Skin epidermis (tissue), 12 donors: Measurements from ENCODE around the gene NABP2.
A peak's percentile ranks its signal among the peaks of the same experiment; 100 is the strongest.
"Not testable (repeated sequence)": the region's sequence is repeated elsewhere in the genome, so short reads cannot be mapped to it uniquely, and the experiment has no call there.

Source experiments
- H3K27ac ChIP-seq, 21 experiments: fragments of 200-600 bp; sonication (generic) in 11 of 21; one replicate each; pipeline ENCODE4 v1.5.0; 2020; ENCODE audit warnings: mild to moderate bottlenecking in 3 of 21, inconsistent platforms in 2 of 21, moderate library complexity in 2 of 21
- H3K4me3 ChIP-seq, 7 experiments: fragments of 200-600 bp; sonication (generic) in 2 of 7; one replicate each; pipeline ENCODE4 v1.5.0; 2020; ENCODE audit warnings: inconsistent platforms in 2 of 7, mild to moderate bottlenecking in 2 of 7, moderate library complexity in 1 of 7

The NABP2 gene

GRCh38 chr12:56262955-56263354 lies 38.8 kb downstream of the NABP2 start:
- H3K4me3 ChIP-seq, H3K27ac ChIP-seq: not testable (repeated sequence)

- Histone ChIP-seq H3K27ac (peak overlapping the region in 20 of 21 experiments; percentile 68 to 95 (median 90)), H3K4me3 (peak overlapping the region; percentile 54 to 73 (median 68))
Observed at GRCh38 chr12:56266068-56266692, 42.0 kb downstream of the NABP2 start.

DNA sequence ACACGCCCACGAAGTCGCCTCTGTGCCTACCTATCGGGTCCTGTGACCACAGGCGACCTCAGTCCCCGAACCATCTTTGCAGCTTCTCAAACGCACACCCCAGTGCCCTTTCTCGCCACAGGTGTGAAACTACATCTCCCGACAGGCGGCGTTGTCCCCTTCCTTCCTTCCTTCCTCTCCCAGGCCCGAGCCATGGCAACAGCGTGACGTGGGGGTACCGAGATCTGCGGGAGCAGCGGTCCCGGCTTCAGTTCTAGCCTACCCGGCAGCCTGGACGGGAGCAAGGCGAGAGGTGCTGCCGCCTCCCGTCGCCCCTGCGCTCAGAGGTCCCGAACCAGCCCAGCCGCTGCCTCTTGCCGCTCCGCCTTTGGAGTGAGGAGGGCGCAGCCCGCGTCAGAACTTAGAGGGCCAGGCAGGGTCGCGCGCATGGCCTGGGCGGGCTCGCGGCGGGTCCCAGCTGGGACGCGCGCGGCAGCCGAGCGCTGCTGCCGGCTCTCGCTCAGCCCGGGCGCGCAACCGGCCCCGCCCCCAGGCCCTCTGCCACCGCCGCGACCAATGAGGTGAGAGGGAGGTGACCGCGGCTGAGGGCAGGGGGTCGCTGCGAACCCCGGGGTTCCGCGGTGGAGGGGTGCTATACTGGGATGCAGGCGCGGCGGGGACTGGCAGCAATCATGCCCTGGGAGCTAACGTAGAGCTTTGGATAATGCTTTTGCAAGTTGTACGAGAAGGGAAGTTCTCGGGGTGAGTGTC lies 42.7 kb downstream of the NABP2 start, which contains the start of gene COQ10A:
Gene COQ10A, plus strand, starts transcription at position 250 of the 750 bp plus-strand sequence. Its CDS starts 177 bp downstream, at position 427.
- Histone ChIP-seq H3K27ac (peak within 1 kb of the TSS; percentile 39 to 95 (median 89)), H3K4me3 (peak within 1 kb of the TSS; percentile 54 to 73 (median 68))

- peak overlapping the region in 19 of 21 experiments; percentile 68 to 95 (median 90) for H3K27ac ChIP-seq
Observed at GRCh38 chr12:56267443-56268071, 43.4 kb downstream of the NABP2 start.

DNA sequence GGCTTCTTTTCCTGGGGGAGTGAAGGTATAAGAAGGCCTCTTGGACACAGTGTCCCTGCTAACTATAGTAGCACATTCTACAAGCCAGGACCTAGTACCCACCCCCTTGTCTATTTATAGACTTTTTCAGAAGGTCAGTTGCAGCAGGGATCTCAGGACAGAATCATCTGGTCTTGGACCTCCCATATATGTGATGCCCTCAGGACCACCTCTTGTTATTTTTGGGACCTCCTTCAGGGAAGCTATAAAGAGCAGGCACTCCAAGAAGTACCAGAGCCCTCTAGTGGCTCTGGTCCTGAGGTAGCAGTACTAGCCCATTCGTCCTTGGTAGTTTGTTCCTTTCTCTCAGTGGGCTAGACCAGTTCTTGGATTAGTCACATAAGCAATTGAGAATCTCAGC lies 46.9 kb downstream of the NABP2 start:
- no peak overlapping the region for H3K4me3 ChIP-seq
- no peak overlapping the region for H3K27ac ChIP-seq

More at GRCh38 chr12:56267443-56268071, 43.4 kb downstream of the NABP2 start:
- peak overlapping the region; percentile 54 to 73 (median 68) for H3K4me3 ChIP-seq

DNA sequence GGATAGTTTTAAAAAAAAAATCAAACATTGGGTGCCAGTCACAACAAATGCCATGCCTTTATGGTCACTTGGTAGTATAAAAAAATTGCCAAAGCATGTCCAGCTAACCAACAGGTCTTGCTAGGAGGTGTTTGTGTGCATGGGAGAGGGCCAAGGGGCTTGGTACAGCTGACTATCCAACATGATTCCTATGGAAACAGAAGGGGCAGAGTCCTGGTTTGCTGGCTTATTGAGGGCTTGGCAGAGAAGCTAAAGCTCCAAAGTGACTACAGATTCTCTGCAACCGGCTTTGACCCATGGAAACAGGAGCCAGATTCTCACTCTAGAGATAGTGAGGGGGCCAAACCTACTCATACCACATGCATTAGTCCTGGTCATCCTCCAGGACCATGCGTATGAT lies 48.3 kb downstream of the NABP2 start:
- H3K4me3 ChIP-seq, H3K27ac ChIP-seq: not testable (repeated sequence)

- H3K4me3 ChIP-seq = no peak overlapping the region
- no peak overlapping the region for H3K27ac ChIP-seq
Observed at GRCh38 chr12:56274299-56274698, 50.2 kb downstream of the NABP2 start.

DNA sequence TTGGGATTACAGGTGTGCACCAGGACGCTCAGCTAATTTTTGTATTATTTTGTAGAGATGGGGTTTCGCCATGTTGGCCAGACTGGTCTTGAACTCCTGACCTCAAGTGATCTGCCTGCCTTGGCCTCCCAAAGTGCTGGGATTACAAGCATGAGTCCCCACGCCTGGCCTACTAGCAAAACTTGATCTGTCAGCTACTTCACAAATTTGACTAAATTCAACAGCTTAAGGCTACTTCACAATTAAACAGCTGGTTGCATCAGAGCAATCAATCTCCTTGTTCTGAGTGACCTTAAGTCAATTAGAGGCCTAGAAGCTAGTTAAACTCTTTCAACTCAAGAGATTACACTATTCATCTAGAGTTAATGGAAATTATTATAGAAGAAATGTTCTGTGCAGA lies 54.8 kb downstream of the NABP2 start:
- no peak overlapping the region for H3K27ac ChIP-seq
- no peak overlapping the region for H3K4me3 ChIP-seq
